Ovary (tissue), 9 donors: ENCODE results near the gene NMD3. TPM values are rescaled to one million over a fixed set of nuclear protein-coding genes. Genes with fewer than 3 reads are reported as not detected.
"Not testable (repeated sequence)": the region's sequence is repeated elsewhere in the genome, so short reads cannot be mapped to it uniquely, and the experiment has no call there.

ENCODE experiments used
- DNase-seq, 5 donors: peaks; one replicate each; pipeline ENCODE4 v3.0.0-alpha.2; 2019 to 2020
- H3K27ac ChIP-seq, 2 donors: fragments of 200-600 bp; one replicate each; pipeline versions ENCODE4 v1.5.1 to v1.8.0; 2019 to 2022
- H3K27me3 ChIP-seq: fragments of 200-600 bp; one replicate; pipeline ENCODE4 v1.8.0; 2022
- H3K36me3 ChIP-seq: fragments of 200-600 bp; sonication (generic); one replicate; pipeline ENCODE4 v1.5.1; 2019
- H3K4me1 ChIP-seq: one replicate; pipeline ENCODE4 v1.8.1; 2013; ENCODE audit warnings: mild to moderate bottlenecking, moderate library complexity; ENCODE audit not compliant: insufficient read depth
- H3K4me3 ChIP-seq: fragments of 200-600 bp; sonication (generic); one replicate; pipeline ENCODE4 v1.5.1; 2017
- H3K9me3 ChIP-seq, 2 donors: fragments of 200-600 bp in 1 of 2; sonication (generic) in 1 of 2; one replicate each; pipeline versions ENCODE4 v1.5.1 to v1.8.1; 2013 to 2019; ENCODE audit warnings: mild to moderate bottlenecking in 1 of 2, moderate library complexity in 1 of 2
- CTCF ChIP-seq, 3 donors: fragments of 450-650 bp in 2 of 3; fragments of 200-600 bp in 1 of 3; IDR thresholded peaks; one replicate each; pipeline versions ENCODE4 v1.5.1 to v1.8.0; 2016 to 2022; ENCODE audit warnings: antibody characterized with exemption in 3 of 3, mild to moderate bottlenecking in 1 of 3
- EP300 ChIP-seq: sonication (generic); formaldehyde crosslinking; IDR thresholded peaks from one replicate; pipeline ENCODE4 v1.6.1; 2017; ENCODE audit warnings: antibody characterized with exemption
- POLR2A ChIP-seq: fragments of 450-650 bp; IDR thresholded peaks from one replicate; pipeline ENCODE4 v1.6.1; 2017; ENCODE audit warnings: antibody characterized with exemption, mild to moderate bottlenecking, moderate library complexity
- WGBS, 3 donors: extraction: QIAGEN DNeasy Blood & Tissue Kit in 1 of 3; methylation state at CpG; one replicate each; pipeline versions ENCODE4 v1.1.5 to v1.1.7; 2013 to 2017; 5-methylcytosine and 5-hydroxymethylcytosine counted together
- intact Hi-C, 4 donors: fragments of 100-400 bp; cut with DNase I; formaldehyde crosslinking; loops; one replicate each; pipeline versions ENCODE4 v1.11.0 to v1.15.1; 2022 to 2023
- polyA plus RNA-seq, 2 donors: library from polyadenylated mRNA; stranded (reverse); fragments of 200-250 nt in 1 of 2; fragments of 350-450 nt in 1 of 2; fragmentation: Illumina TruSeq in 1 of 2; extraction: RNeasy Lipid Tissue Mini Kit (QIAGEN cat#74804) in 1 of 2; gene quantifications; one replicate each; pipeline ENCODE4 v1.2.3, GENCODE V29; 2013 to 2014
- total RNA-seq, 7 donors: library from RNA; depleted of rRNA in 2 of 7; stranded (reverse); fragments of >200 nt in 2 of 7; fragmentation: NEBNext Ultra II Directional in 3 of 7; extraction: Animal tissue kit (Norgen Biotek cat#: 25700) in 3 of 7; gene quantifications; one replicate each; pipeline versions ENCODE4 v1.1.0 to v1.2.4, GENCODE V29; 2016 to 2023
- donor health status: DM: no; HTN: no; CAD: no; lungs with moderate emphysema.
- donor health status: DM: no; HTN: no; CAD: no.
- donor health status: Bipolar disorder and iron deficiency.
- donor health status: DM: yes; HTN: yes; CAD: no.
- donor health status: DM: no; HTN: no; CAD: no.
- donor health status: DM: yes; HTN: yes; CAD: no.

The NMD3 gene
- total and polyA plus RNA-seq, 9 donors, result 25.9 to 61.7 (median 46.4) TPM

DNA sequence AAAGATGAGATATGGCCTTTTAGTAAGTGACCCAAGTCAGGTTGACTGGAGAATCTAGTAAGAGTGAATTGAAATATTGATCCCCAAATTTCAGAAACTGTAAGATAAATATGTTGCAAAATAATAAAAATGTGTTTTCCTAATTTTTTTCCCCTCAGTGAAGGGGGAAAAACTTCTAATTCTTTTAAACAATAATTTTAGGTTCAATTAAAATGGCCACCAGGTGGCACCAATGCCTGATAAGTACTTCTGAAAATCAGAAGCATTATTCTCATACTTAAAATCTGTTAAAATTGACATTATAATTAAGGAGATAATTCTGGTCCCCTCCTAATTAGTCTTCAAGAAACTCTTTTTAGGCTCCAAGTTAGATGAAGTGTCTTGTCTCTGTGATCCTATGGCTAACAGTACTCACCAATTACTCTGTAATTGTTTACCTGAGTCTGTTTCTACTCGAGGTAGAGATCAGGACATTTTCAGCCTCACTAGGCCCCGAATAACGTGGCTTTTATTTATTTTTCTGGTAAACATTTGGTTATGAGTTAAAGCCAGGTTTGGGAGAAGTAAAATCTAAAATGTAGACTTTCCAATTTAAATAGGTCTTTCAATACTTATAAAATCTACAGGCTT lies 52.6 kb downstream of the NMD3 start:
- Histone ChIP-seq H3K27me3 (no peaks in the 10 kb centered on the region), H3K36me3 (no peaks in the 10 kb centered on the region), H3K27ac (no peak overlapping the region), H3K4me1 (no peaks in the 10 kb centered on the region), H3K9me3 (peaks cover 0 to 4% of the 10 kb centered on the region in 2 donors), H3K4me3 (no peak overlapping the region)
- no peak for DNase-seq
- no peak for TF ChIP-seq CTCF (IDR thresholded peaks at IDR 0.05)
- TF ChIP-seq POLR2A, result no peak
- TF ChIP-seq EP300, result no peak
- 43 to 59% (median 52%) methylated on average over 3 of the region's 3 CpGs for WGBS, 3 donors
- intact Hi-C loops, result no loop called here

DNA sequence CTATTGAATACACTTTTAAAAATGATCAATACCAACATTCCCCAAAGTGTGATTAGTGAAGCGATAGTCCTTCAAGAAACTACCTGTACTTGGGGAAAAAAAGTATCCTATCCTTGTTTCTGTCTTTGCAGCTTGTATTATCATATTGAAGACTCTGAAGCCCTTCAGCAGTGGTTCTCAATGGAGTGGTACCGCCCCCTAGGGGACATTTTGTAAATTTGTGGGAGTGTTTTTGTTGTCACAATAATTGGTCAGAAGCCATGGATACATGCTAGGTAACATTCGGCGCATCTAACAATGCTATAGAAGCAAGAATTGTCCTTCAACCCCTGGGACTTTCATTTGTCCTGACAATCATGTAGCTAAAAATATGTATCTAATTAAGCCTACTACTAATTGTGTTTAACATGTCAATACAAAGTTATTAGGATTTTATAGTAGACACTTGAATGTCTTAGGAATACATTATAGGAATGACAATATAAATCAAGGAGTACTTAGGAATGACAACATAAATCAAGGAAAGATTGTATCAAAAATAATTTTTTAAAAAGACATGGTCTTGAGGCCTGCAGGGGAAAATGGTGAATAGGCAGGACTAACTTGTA lies 53.7 kb downstream of the NMD3 start:
- Histone ChIP-seq H3K4me1 (no peaks in the 10 kb centered on the region), H3K36me3 (no peaks in the 10 kb centered on the region), H3K27ac (no peak overlapping the region), H3K27me3 (no peaks in the 10 kb centered on the region), H3K9me3 (peaks cover 0 to 4% of the 10 kb centered on the region in 2 donors), H3K4me3 (no peak overlapping the region)
- WGBS, 3 donors, result 74 to 75% (median 75%) methylated on average over 4 of the region's 4 CpGs
- no peak for DNase-seq
- TF ChIP-seq EP300 (no peak), POLR2A (no peak), CTCF (IDR thresholded peaks at IDR 0.05) (no peak)
- intact Hi-C loops, result loop anchor here in 1 of 4 donors (5.0 kb wide), 1 partner anchor 143 kb away; no protein-coding TSS in a partner anchor

- no peaks in the 10 kb centered on the region for H3K36me3 ChIP-seq
- no peak for TF ChIP-seq EP300
- TF ChIP-seq POLR2A, result no peak
- no peak for TF ChIP-seq CTCF (IDR thresholded peaks at IDR 0.05)
- intact Hi-C loops, result loop anchor here in 1 of 4 donors (5.0 kb wide), 1 partner anchor 141 kb away; no protein-coding TSS in a partner anchor
- no peak overlapping the region for H3K4me3 ChIP-seq
- H3K4me1 ChIP-seq, result no peaks in the 10 kb centered on the region
- no peaks in the 10 kb centered on the region for H3K27me3 ChIP-seq
- no peak for DNase-seq
- WGBS, 3 donors, result 90 to 97% (median 96%) methylated on average over 2 of the region's 2 CpGs
- no peak overlapping the region for H3K27ac ChIP-seq
- H3K9me3 ChIP-seq, result peaks cover 0 to 4% of the 10 kb centered on the region in 2 donors
Measured at GRCh38 chr3:161275919-161276318, 54.8 kb downstream of the NMD3 start.

- H3K4me3 ChIP-seq, H3K36me3 ChIP-seq, H3K4me1 ChIP-seq, intact Hi-C loops, H3K9me3 ChIP-seq, H3K27ac ChIP-seq, H3K27me3 ChIP-seq, DNase-seq: not testable (repeated sequence)
- WGBS, 3 donors, result 94 to 98% (median 94%) methylated on average over 4 of the region's 4 CpGs
Measured at GRCh38 chr3:161282387-161282786, 61.3 kb downstream of the NMD3 start.

DNA sequence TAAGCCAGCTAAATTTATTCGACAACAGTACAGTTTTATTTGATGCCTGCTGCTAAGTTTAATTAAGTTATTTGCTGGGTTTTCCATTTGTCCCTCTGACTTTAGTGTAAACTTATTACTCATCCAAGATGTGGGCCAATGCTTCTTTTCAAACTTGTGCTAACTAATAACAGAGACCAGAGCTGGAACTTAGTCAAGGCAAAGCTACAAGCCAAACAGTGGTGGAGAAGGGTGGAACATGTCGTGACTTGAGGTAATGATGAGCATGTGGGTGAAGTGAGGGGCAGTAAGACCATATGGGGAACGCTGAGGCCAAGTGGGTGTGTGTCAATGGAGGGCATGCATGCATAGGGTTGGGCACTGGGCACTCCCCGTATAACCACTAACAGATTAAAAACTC lies 63.9 kb downstream of the NMD3 start:
- Histone ChIP-seq H3K9me3 (no peaks in the 10 kb centered on the region), H3K36me3 (no peaks in the 10 kb centered on the region), H3K27me3 (no peaks in the 10 kb centered on the region), H3K27ac (no peak overlapping the region), H3K4me3 (no peak overlapping the region), H3K4me1 (no peaks in the 10 kb centered on the region)
- intact Hi-C loops, result no loop called here
- no peak for TF ChIP-seq POLR2A
- no peak for TF ChIP-seq EP300
- DNase-seq, result no peak
- 85 to 90% (median 89%) methylated on average over 4 of the region's 4 CpGs for WGBS, 3 donors
